Spleen (tissue), 7 donors: ENCODE data around the gene PDIA6.

Experiments
- CTCF ChIP-seq, 11 experiments: fragments of 200-600 bp in 7 of 11; fragments of 450-650 bp in 4 of 11; sonication (generic) in 4 of 11; IDR thresholded peaks in 8 of 11; conservative IDR thresholded peaks in 3 of 11; 1 replicate in 7 of 11; 2 replicates in 4 of 11; pipeline versions ENCODE4 v1.4.0 to v1.8.0; 2016 to 2021; ENCODE audit warnings: antibody characterized with exemption in 11 of 11, inconsistent platforms in 4 of 11, mild to moderate bottlenecking in 1 of 11
- POLR2A ChIP-seq, 3 donors: fragments of 450-650 bp; IDR thresholded peaks; one replicate each; pipeline ENCODE4 v1.5.1; 2017; ENCODE audit warnings: antibody characterized with exemption in 3 of 3, mild to moderate bottlenecking in 1 of 3
- POLR2AphosphoS5 ChIP-seq, 3 donors: sonication (generic); formaldehyde crosslinking; IDR thresholded peaks; one replicate each; pipeline ENCODE4 v1.5.1; 2017; ENCODE audit warnings: antibody characterized with exemption in 3 of 3
- donor health status: DM: no; HTN: no; CAD: no; lungs with moderate emphysema.
- donor health status: DM: no; HTN: no; CAD: no.
- donor health status: DM: no; HTN: no; CAD: no.

DNA sequence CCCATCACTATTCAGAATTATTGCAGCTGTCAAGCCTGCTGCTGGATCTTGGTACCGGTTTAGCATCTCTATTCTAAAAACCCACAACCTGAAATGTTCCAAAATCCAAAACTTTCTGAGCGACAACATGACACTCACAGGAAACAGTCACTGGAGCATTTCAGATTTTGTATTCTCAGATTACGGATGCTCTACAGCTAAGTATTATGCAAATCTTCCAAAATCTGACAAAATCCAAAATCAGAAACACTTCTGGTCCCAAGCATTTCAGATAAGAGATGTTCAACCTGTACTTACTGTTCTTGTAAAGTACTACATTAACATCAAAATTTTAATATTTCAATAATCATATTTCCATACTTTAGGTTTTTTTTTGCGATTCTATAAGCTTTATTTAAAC, 12.4 kb downstream of the PDIA6 start:
- no peak for TF ChIP-seq CTCF (IDR thresholded peaks at IDR 0.05 in 8 of 11, conservative IDR thresholded peaks at IDR 0.05 in 3 of 11)
- TF ChIP-seq POLR2AphosphoS5 (IDR thresholded peaks at IDR 0.05), result no peak
- no peak for TF ChIP-seq POLR2A (IDR thresholded peaks at IDR 0.05)
